SK-N-MC (cell line): ENCODE results near the gene MFAP2.

Experiments
- EZH2 ChIP-seq: fragments of 200-600 bp; sonication (generic); IDR thresholded peaks from one replicate; pipeline ENCODE4 v1.6.1; 2017; ENCODE audit warnings: antibody characterized with exemption
- FOXP2 ChIP-seq: optimal IDR thresholded peaks from 2 replicates; pipeline ENCODE3; 2011; ENCODE audit warnings: mild to moderate bottlenecking, moderate library complexity; ENCODE audit not compliant: insufficient read depth; ENCODE audit errors: extremely low read length, control extremely low read depth
- POLR2AphosphoS5 ChIP-seq: IDR thresholded peaks from 2 replicates; pipeline ENCODE4 v1.6.1; 2012; ENCODE audit warnings: mild to moderate bottlenecking, low read depth, low read length, borderline replicate concordance

DNA sequence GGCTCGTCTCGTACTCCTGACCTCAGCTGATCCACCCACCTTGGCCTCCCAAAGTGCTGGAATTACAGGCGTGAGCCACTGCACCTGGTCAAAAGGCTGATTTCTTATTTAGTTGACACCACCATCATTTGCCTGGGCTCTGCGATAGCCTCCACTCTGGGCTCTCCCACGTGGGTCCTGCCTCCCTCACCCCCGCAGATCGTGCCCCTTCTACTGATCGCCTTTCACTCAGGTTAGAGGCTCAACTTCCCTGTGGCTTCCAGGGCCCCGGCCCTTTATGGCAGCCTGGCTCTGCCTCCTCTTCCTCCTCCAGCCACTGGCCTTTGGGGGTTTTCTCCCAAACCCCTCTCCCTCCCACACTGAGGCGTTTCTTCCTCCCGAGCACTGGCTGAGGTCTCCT is 2.5 kb upstream of the MFAP2 start:
- TF ChIP-seq EZH2 (no peak), POLR2AphosphoS5 (no peak), FOXP2 (no peak)
